Measurements from ENCODE around the gene CRADD. TPM values are rescaled to one million over a fixed set of nuclear protein-coding genes. Genes with fewer than 3 reads are reported as not detected.
A peak's percentile ranks its signal among the peaks of the same experiment; 100 is the strongest.

The CRADD gene
- total RNA-seq, 4 donors from 2014 or later = 51.0 to 86.3 (median 56.6) TPM

- Histone ChIP-seq H3K4me1 (peaks cover 0 to 67% (median 28%) of the 10 kb centered on the region in 4 donors), H3K27ac (peak overlapping the region; percentile 80 to 92 (median 88)), H3K27me3 (no peaks in the 10 kb centered on the region), H3K9me3 (no peaks in the 10 kb centered on the region), H3K36me3 (no peaks in the 10 kb centered on the region), H3K4me3 (peak overlapping the region; percentile 42 to 64 (median 47))
- TF ChIP-seq POLR2A (IDR thresholded peaks at IDR 0.05) (peak in 1 of 2 donors; percentile 36), CTCF (IDR thresholded peaks at IDR 0.05) (peak in 4 of 5 experiments; percentile 27 to 49 (median 37)), EP300 (IDR thresholded peaks at IDR 0.05) (peak; percentile 14 to 63)
- DNase-seq (ENCODE audit: low spot score in 2 of 2) = peak; percentile 63 to 70
- 1 to 2% methylated on average over 21 to 45 of the region's 45 CpGs for WGBS, 2 donors
Measured at GRCh38 chr12:93742110-93742934, 65.1 kb downstream of the CRADD start.

GRCh38 chr12:93743229-93743998 lies 66.2 kb downstream of the CRADD start:
- Histone ChIP-seq H3K4me1 (peaks cover 0 to 57% (median 24%) of the 10 kb centered on the region in 4 donors), H3K4me3 (peak overlapping the region in 1 of 4 donors; percentile 64), H3K27ac (peak overlapping the region; percentile 80 to 92 (median 88)), H3K36me3 (no peaks in the 10 kb centered on the region), H3K9me3 (no peaks in the 10 kb centered on the region), H3K27me3 (no peaks in the 10 kb centered on the region)
- WGBS, 2 donors = 89 to 91% methylated on average over 9 of the region's 9 CpGs
- no peak for TF ChIP-seq CTCF (IDR thresholded peaks at IDR 0.05)
- no peak for TF ChIP-seq EP300 (IDR thresholded peaks at IDR 0.05)
- no peak for TF ChIP-seq POLR2A (IDR thresholded peaks at IDR 0.05)
- no peak for DNase-seq (ENCODE audit: low spot score in 2 of 2)

GRCh38 chr12:93743999-93744689 lies 67.0 kb downstream of the CRADD start:
- Histone ChIP-seq H3K4me3 (no peak overlapping the region), H3K36me3 (no peaks in the 10 kb centered on the region), H3K4me1 (peaks cover 0 to 53% (median 24%) of the 10 kb centered on the region in 4 donors), H3K9me3 (no peaks in the 10 kb centered on the region), H3K27me3 (no peaks in the 10 kb centered on the region), H3K27ac (peak overlapping the region in 3 of 4 donors; percentile 52 to 91 (median 84))
- WGBS, 2 donors = 93 to 96% methylated on average over 4 of the region's 4 CpGs
- DNase-seq (ENCODE audit: low spot score in 2 of 2) = no peak
- TF ChIP-seq EP300 (IDR thresholded peaks at IDR 0.05) (no peak), POLR2A (IDR thresholded peaks at IDR 0.05) (no peak), CTCF (IDR thresholded peaks at IDR 0.05) (no peak)

- H3K27ac ChIP-seq = no peak overlapping the region
- H3K9me3 ChIP-seq = no peaks in the 10 kb centered on the region
- 90 to 95% methylated on average over 2 of the region's 2 CpGs for WGBS, 2 donors
- no peaks in the 10 kb centered on the region for H3K27me3 ChIP-seq
- no peak for TF ChIP-seq CTCF (IDR thresholded peaks at IDR 0.05)
- no peak for TF ChIP-seq EP300 (IDR thresholded peaks at IDR 0.05)
- TF ChIP-seq POLR2A (IDR thresholded peaks at IDR 0.05) = no peak
- no peak for DNase-seq (ENCODE audit: low spot score in 2 of 2)
- no peak overlapping the region for H3K4me3 ChIP-seq
- no peaks in the 10 kb centered on the region for H3K36me3 ChIP-seq
- peaks cover 0 to 54% (median 19%) of the 10 kb centered on the region in 4 donors for H3K4me1 ChIP-seq
Measured at GRCh38 chr12:93745286-93745685, 68.1 kb downstream of the CRADD start.
